Esophagus squamous epithelium (tissue), 4 donors: ENCODE data around the gene MBD2.

ENCODE experiments used
- POLR2A ChIP-seq, 4 donors: fragments of 450-650 bp; IDR thresholded peaks; one replicate each; pipeline ENCODE4 v1.6.1; 2017; ENCODE audit warnings: antibody characterized with exemption in 4 of 4, mild to moderate bottlenecking in 4 of 4, moderate library complexity in 3 of 4
- TF ChIP-seq, protein P1 (sequence below), 6 experiments: fragments of 450-650 bp in 4 of 6; fragments of 200-600 bp in 2 of 6; sonication (generic) in 2 of 6; IDR thresholded peaks; one replicate each; pipeline ENCODE4 v1.5.1; 2016 to 2019; ENCODE audit warnings: antibody characterized with exemption in 6 of 6, mild to moderate bottlenecking in 4 of 6, moderate library complexity in 4 of 6

DNA sequence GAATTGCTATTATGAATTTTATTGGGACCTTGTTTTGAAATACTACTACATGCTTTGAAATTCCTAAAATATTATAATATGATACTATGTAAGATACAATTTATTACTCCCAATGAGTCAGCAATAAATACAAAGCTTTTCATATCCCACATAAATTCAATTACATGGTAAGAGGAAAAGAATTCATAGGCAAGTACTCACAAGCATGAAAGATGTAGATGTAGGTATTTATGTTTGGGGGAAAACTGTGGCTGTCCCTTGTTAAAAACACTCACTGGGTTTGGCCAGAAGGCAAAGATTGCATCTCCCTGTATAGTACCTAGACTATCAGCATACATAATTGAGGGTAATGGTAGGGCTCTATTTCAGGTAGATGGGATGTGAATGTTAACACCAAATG is 90.4 kb downstream of the MBD2 start:
- TF ChIP-seq, protein P1, sequence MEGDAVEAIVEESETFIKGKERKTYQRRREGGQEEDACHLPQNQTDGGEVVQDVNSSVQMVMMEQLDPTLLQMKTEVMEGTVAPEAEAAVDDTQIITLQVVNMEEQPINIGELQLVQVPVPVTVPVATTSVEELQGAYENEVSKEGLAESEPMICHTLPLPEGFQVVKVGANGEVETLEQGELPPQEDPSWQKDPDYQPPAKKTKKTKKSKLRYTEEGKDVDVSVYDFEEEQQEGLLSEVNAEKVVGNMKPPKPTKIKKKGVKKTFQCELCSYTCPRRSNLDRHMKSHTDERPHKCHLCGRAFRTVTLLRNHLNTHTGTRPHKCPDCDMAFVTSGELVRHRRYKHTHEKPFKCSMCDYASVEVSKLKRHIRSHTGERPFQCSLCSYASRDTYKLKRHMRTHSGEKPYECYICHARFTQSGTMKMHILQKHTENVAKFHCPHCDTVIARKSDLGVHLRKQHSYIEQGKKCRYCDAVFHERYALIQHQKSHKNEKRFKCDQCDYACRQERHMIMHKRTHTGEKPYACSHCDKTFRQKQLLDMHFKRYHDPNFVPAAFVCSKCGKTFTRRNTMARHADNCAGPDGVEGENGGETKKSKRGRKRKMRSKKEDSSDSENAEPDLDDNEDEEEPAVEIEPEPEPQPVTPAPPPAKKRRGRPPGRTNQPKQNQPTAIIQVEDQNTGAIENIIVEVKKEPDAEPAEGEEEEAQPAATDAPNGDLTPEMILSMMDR (IDR thresholded peaks at IDR 0.05), result no peak
- TF ChIP-seq POLR2A (IDR thresholded peaks at IDR 0.05), result no peak
